GM18511 (cell line): ENCODE results near the gene UBAP1L.

ENCODE experiments used
- ATAC-seq: cut with Tn5 transposase; IDR thresholded peaks from one replicate; pipeline ENCODE4 v1.9.1; 2021; ENCODE audit warnings: mild to moderate bottlenecking, moderate library complexity; ENCODE audit not compliant: unreplicated experiment

Gene UBAP1L

GRCh38 chr15:65067317-65067644, 47.7 kb downstream of the UBAP1L start:
- no peak for ATAC-seq

- ATAC-seq, result no peak
Observed at GRCh38 chr15:65066635-65067316, 48.2 kb downstream of the UBAP1L start.

GRCh38 chr15:65066001-65066634, 48.9 kb downstream of the UBAP1L start:
- ATAC-seq, result no peak

- no peak for ATAC-seq
Observed at GRCh38 chr15:65062726-65063125, 52.3 kb downstream of the UBAP1L start.

- no peak for ATAC-seq
Observed at GRCh38 chr15:65062061-65062460, 52.9 kb downstream of the UBAP1L start.

- ATAC-seq, result no peak
Observed at GRCh38 chr15:65060641-65061397, 54.2 kb downstream of the UBAP1L start.

- no peak for ATAC-seq
Observed at GRCh38 chr15:65059931-65060596, 54.9 kb downstream of the UBAP1L start.

GRCh38 chr15:65059369-65059750, 55.6 kb downstream of the UBAP1L start:
- ATAC-seq, result no peak

- ATAC-seq, result no peak
Observed at GRCh38 chr15:65058394-65059368, 56.3 kb downstream of the UBAP1L start.

GRCh38 chr15:65057549-65057940, 57.5 kb downstream of the UBAP1L start:
- no peak for ATAC-seq

- ATAC-seq, result no peak
Observed at GRCh38 chr15:65056868-65057548, 58.0 kb downstream of the UBAP1L start.

GRCh38 chr15:65056106-65056505, 58.9 kb downstream of the UBAP1L start:
- no peak for ATAC-seq

GRCh38 chr15:65055201-65055870, 59.7 kb downstream of the UBAP1L start:
- ATAC-seq, result no peak

GRCh38 chr15:65054333-65055200, 60.4 kb downstream of the UBAP1L start:
- no peak for ATAC-seq

- no peak for ATAC-seq
Observed at GRCh38 chr15:65052956-65053355, 62.0 kb downstream of the UBAP1L start.

- ATAC-seq, result no peak
Observed at GRCh38 chr15:65051266-65051665, 63.7 kb downstream of the UBAP1L start.

- no peak for ATAC-seq
Observed at GRCh38 chr15:65050270-65050669, 64.7 kb downstream of the UBAP1L start.

- ATAC-seq, result peak; percentile 84
Observed at GRCh38 chr15:65049418-65049840, 65.6 kb downstream of the UBAP1L start.
